Thyroid gland (tissue), 4 donors: ENCODE results near the gene ZKSCAN5. TPM values are rescaled to one million over a fixed set of nuclear protein-coding genes. Genes with fewer than 3 reads are reported as not detected.
"Not testable (repeated sequence)": the region's sequence is repeated elsewhere in the genome, so short reads cannot be mapped to it uniquely, and the experiment has no call there.

Experiments used
- DNase-seq, 2 donors: peaks; one replicate each; pipeline ENCODE4 v3.0.0-alpha.2; 2019
- H3K27ac ChIP-seq, 3 donors: fragments of 200-600 bp; sonication (generic); 1 replicate in 2 of 3; 2 replicates in 1 of 3; pipeline ENCODE4 v1.5.1; 2016 to 2019; ENCODE audit warnings: mild to moderate bottlenecking in 1 of 3, moderate library complexity in 1 of 3
- H3K27me3 ChIP-seq: fragments of 200-600 bp; sonication (generic); one replicate; pipeline ENCODE4 v1.5.1; 2019
- H3K36me3 ChIP-seq, 2 donors: fragments of 200-600 bp; sonication (generic); one replicate each; pipeline ENCODE4 v1.5.1; 2016 to 2019
- H3K4me1 ChIP-seq, 2 donors: fragments of 200-600 bp; sonication (generic); one replicate each; pipeline ENCODE4 v1.5.1; 2017 to 2019
- H3K4me3 ChIP-seq, 3 donors: fragments of 200-600 bp; sonication (generic); replicated peaks in 1 of 3; 1 replicate in 2 of 3; 2 replicates in 1 of 3; pipeline ENCODE4 v1.5.1; 2016; ENCODE audit warnings: mild to moderate bottlenecking in 1 of 3
- H3K9me3 ChIP-seq: fragments of 200-600 bp; sonication (generic); one replicate; pipeline ENCODE4 v1.5.1; 2017
- POLR2A ChIP-seq, 2 donors: fragments of 450-650 bp; IDR thresholded peaks; one replicate each; pipeline ENCODE4 v1.6.1; 2017; ENCODE audit warnings: antibody characterized with exemption in 2 of 2, mild to moderate bottlenecking in 2 of 2, moderate library complexity in 1 of 2
- WGBS, 2 donors: methylation state at CpG; one replicate each; pipeline ENCODE4 v1.1.5; 2017; 5-methylcytosine and 5-hydroxymethylcytosine counted together
- intact Hi-C: fragments of 100-400 bp; cut with DNase I; formaldehyde crosslinking; loops from one replicate; pipeline ENCODE4 v1.15.1; 2023
- total RNA-seq, 4 donors: library from RNA; depleted of rRNA; stranded (reverse); fragments of >200 nt; gene quantifications; one replicate each; pipeline ENCODE4 v1.2.3, GENCODE V29; 2016
- TF ChIP-seq, protein P1 (sequence below), 6 experiments: fragments of 200-600 bp in 3 of 6; fragments of 450-650 bp in 3 of 6; sonication (generic) in 3 of 6; IDR thresholded peaks; one replicate each; pipeline ENCODE4 v1.5.1; 2016 to 2019; ENCODE audit warnings: antibody characterized with exemption in 6 of 6, mild to moderate bottlenecking in 2 of 6, inconsistent platforms in 1 of 6, moderate library complexity in 1 of 6

ZKSCAN5 gene
- total RNA-seq, 4 donors from 2014 or later: 8.7 to 14.1 (median 9.7) TPM

DNA sequence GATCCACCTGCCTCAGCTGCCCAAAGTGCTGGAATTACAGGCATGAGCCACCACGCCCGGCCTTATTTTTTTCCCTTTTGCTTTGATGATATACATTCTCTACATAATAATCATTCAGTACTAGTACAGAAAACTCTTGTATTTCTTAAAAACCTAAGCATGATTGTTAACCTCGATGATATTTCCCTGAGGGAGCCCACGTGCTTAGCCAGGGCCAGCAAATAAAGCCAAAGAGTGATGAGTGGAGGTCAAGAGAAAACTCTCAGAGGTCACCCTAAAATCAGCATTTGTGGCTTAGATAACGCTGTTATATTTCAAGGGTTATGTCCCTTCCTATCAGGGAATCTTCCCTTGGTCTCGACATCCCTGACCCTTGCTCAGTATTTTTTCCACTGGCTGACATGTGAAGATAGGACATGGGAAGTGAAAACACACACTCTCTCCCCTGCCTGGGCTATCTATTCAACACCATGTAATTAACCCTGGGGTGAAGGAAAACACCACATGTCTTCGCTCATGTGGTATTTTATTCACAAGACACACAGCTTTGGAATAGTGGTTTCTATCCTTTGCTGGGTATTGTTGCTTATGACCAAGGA lies 34.9 kb downstream of the ZKSCAN5 start:
- 84 to 89% methylated on average over 7 of the region's 7 CpGs for WGBS, 2 donors
- DNase-seq: no peak
- Histone ChIP-seq H3K27ac (no peak overlapping the region), H3K36me3 (no peaks in the 10 kb centered on the region), H3K4me3 (no peak overlapping the region), H3K27me3 (no peaks in the 10 kb centered on the region), H3K9me3 (no peaks in the 10 kb centered on the region), H3K4me1 (no peaks in the 10 kb centered on the region)
- TF ChIP-seq POLR2A (IDR thresholded peaks at IDR 0.05): no peak
- TF ChIP-seq, protein P1, sequence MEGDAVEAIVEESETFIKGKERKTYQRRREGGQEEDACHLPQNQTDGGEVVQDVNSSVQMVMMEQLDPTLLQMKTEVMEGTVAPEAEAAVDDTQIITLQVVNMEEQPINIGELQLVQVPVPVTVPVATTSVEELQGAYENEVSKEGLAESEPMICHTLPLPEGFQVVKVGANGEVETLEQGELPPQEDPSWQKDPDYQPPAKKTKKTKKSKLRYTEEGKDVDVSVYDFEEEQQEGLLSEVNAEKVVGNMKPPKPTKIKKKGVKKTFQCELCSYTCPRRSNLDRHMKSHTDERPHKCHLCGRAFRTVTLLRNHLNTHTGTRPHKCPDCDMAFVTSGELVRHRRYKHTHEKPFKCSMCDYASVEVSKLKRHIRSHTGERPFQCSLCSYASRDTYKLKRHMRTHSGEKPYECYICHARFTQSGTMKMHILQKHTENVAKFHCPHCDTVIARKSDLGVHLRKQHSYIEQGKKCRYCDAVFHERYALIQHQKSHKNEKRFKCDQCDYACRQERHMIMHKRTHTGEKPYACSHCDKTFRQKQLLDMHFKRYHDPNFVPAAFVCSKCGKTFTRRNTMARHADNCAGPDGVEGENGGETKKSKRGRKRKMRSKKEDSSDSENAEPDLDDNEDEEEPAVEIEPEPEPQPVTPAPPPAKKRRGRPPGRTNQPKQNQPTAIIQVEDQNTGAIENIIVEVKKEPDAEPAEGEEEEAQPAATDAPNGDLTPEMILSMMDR (IDR thresholded peaks at IDR 0.05): no peak
- intact Hi-C loops: no loop called here

DNA sequence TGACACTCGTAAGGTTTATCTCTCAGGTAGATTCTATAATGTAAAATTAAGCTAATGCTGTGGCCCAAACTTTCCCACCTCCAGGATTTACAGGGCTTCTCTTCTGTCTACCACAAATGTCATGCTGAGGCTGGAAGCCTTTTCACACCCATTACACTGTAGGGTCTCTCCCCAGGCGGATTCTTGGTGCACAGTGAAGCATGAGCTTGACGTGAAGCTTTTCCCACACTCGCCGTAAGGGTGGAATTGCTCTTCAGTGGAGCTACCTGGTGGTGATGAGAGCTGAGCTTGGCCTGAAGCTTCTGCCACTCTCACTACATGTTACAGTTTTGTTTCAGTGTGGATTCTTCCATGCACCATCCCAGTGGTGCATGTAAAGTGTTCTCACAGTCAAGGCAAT lies 36.1 kb downstream of the ZKSCAN5 start:
- H3K4me1 ChIP-seq: no peaks in the 10 kb centered on the region
- TF ChIP-seq POLR2A (IDR thresholded peaks at IDR 0.05): no peak
- TF ChIP-seq, protein P1 (IDR thresholded peaks at IDR 0.05): no peak
- H3K4me3 ChIP-seq: no peak overlapping the region
- H3K27me3 ChIP-seq: no peaks in the 10 kb centered on the region
- 92% methylated on average over 5 of the region's 5 CpGs for WGBS, 2 donors
- intact Hi-C loops: no loop called here
- DNase-seq: no peak
- no peaks in the 10 kb centered on the region for H3K36me3 ChIP-seq
- H3K27ac ChIP-seq: no peak overlapping the region
- no peaks in the 10 kb centered on the region for H3K9me3 ChIP-seq

DNA sequence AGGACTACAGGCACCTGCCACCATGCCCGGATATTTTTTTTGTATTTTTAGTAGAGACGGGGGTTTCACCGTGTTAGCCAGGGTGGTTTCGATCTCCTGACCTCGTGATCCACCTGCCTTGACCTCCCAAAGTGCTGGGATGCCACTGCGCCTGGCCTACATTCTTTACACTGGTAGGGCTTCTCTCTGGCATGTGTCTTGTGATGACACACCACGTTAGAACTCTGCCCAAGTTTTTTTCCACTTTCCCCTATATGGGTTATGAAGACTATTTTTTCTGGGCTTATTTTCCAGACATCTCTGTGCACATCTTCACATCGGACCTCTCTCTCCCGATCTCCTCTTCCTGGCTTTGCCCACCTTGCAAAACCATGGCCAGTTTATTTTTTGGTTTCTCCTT lies 36.8 kb downstream of the ZKSCAN5 start:
- Histone ChIP-seq H3K4me3 (no peak overlapping the region), H3K36me3 (no peaks in the 10 kb centered on the region), H3K27me3 (no peaks in the 10 kb centered on the region), H3K27ac (no peak overlapping the region), H3K4me1 (no peaks in the 10 kb centered on the region), H3K9me3 (no peaks in the 10 kb centered on the region)
- 90 to 91% methylated on average over 9 of the region's 9 CpGs for WGBS, 2 donors
- TF ChIP-seq, protein P1 (IDR thresholded peaks at IDR 0.05): no peak
- no peak for TF ChIP-seq POLR2A (IDR thresholded peaks at IDR 0.05)
- no peak for DNase-seq
- intact Hi-C loops: no loop called here

DNA sequence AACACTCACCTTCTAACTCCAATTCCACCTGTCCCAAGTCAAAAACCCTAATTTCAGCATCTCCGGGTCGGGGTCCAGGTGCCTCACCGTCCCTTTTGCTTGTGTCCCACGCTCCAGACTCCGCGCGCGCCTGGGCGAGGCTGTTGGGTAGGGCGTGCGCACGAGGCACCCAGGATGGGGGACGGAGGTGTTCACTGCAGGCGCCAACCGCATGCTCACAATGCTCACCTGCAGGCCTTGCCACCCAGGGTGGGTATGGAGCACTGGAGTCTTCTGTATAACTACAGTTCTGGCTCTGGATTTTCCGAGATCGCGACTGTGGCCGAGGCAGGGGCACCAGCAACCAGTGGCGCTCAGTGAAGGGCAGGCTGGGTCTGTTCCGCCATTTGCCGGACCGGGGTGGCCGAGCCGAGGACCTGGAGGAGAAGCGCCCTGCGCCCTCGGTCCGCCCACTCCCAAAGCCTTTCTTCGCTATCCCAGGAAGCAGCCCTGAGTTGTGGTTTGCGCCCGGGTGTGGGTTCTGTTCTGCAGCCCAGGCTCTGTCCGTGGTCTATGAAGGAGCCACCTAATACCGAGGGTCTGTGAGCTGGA lies 38.7 kb downstream of the ZKSCAN5 start:
- intact Hi-C loops: no loop called here
- Histone ChIP-seq H3K36me3 (peaks cover 0 to 7% of the 10 kb centered on the region in 2 donors), H3K27ac (no peak overlapping the region), H3K4me1 (no peaks in the 10 kb centered on the region), H3K9me3 (no peaks in the 10 kb centered on the region), H3K4me3 (no peak overlapping the region), H3K27me3 (no peaks in the 10 kb centered on the region)
- WGBS, 2 donors: 95 to 96% methylated on average over 29 to 34 of the region's 34 CpGs
- no peak for TF ChIP-seq POLR2A (IDR thresholded peaks at IDR 0.05)
- TF ChIP-seq, protein P1 (IDR thresholded peaks at IDR 0.05): no peak
- no peak for DNase-seq

DNA sequence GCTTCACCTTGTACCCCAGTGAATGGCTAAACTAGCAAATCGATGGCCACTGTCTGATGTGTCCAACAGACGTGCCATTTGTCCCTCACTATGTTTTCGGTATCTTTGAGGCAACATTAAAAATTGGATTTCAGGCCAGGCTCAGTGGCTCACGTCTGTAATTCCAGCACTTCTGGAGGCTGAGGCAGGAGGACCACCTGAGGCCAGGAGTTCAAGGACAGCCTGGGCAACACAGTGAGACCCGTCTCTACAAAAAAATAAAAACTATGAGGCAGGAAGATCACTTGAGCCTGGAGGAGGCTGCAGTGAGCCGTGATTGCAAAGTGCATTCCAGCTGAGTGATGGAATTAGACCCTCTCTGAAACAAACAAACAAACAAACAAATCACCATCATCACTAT lies 39.5 kb downstream of the ZKSCAN5 start:
- no peaks in the 10 kb centered on the region for H3K9me3 ChIP-seq

DNA sequence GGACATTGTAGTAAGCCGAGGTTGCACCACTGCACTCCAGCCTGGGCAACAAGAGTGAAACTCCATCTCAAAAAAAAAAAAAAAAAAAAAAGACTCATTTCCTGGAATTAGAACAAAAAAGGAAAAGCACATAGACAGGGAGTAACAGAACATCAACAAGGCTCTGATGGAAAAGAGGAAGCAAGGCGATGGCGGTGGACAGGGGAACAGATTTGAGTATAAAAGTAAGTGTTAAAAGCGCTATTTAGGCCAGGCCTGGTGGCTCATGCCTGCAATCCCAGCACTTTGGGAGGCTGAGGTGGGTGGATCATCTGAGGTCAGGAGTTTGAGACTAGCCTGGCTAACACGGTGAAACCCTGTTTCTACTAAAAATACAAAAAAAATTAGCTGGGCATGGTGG lies 40.8 kb downstream of the ZKSCAN5 start:
- DNase-seq, H3K4me1 ChIP-seq, intact Hi-C loops, H3K9me3 ChIP-seq, H3K36me3 ChIP-seq, H3K27ac ChIP-seq, H3K27me3 ChIP-seq, H3K4me3 ChIP-seq: not testable (repeated sequence)
- 94 to 95% methylated on average over 5 of the region's 5 CpGs for WGBS, 2 donors

More for the DNA sequence above, 39.5 kb downstream of the ZKSCAN5 start:
- no peaks in the 10 kb centered on the region for H3K27me3 ChIP-seq
- H3K36me3 ChIP-seq: peaks cover 0 to 9% of the 10 kb centered on the region in 2 donors
- H3K27ac ChIP-seq: no peak overlapping the region
- H3K4me3 ChIP-seq: no peak overlapping the region
- DNase-seq: no peak
- intact Hi-C loops: no loop called here
- 94 to 98% methylated on average over 6 of the region's 6 CpGs for WGBS, 2 donors
- no peak for TF ChIP-seq POLR2A (IDR thresholded peaks at IDR 0.05)
- TF ChIP-seq, protein P1 (IDR thresholded peaks at IDR 0.05): no peak
- H3K4me1 ChIP-seq: no peaks in the 10 kb centered on the region

DNA sequence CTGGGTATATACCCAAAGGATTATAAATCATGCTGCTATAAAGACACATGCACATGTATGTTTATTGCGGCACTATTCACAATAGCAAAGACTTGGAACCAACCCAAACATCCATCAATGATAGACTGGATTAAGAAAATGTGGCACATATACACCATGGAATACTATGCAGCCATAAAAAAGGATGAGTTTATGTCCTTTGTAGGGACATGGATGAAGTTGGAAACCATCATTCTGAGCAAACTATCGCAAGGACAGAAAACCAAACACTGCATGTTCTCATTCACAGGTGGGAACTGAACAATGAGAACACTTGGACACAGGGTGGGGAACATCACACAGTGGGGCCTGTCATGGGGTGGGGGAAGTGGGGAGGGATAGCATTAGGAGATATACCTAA lies 45.1 kb downstream of the ZKSCAN5 start:
- H3K27me3 ChIP-seq, DNase-seq, H3K9me3 ChIP-seq, H3K36me3 ChIP-seq, H3K4me3 ChIP-seq, H3K27ac ChIP-seq, intact Hi-C loops: not testable (repeated sequence)
- H3K4me1 ChIP-seq: peaks cover 6 to 14% of the 10 kb centered on the region in 2 donors
- 100% methylated on average over 1 of the region's 2 CpGs; no CpG with 5 or more reads in 1 of the 2 donors for WGBS, 2 donors
